ENCODE results near the gene CRCP.
"Not testable (repeated sequence)": the region's sequence is repeated elsewhere in the genome, so short reads cannot be mapped to it uniquely, and the experiment has no call there.

CRCP gene

DNA sequence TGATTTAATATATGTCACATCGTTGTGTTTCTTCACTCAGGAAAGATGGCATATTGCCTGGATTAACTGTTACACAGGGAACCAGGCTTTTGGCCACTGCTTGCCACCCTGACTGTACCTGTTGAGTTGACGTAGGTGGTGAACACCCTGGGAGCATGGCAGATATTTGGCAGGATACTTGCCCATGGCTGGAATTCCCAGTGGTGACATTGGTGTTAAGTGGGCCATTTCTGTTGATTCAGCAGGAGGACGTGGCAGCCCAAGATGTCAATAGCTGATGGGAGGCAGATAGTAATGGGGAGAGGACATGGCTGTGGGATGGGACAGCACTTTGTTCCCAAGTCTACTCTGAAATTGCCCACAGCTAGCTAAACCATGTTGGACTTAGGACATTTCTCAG lies 12.5 kb downstream of the CRCP start:
- H3K27ac ChIP-seq (ENCODE audit: low read depth, low read length, poor library complexity, severe bottlenecking); H3F3A ChIP-seq (ENCODE audit: insufficient read depth, low read length); H4K20me1 ChIP-seq (ENCODE audit: insufficient read depth, low read length); H3K9ac ChIP-seq (ENCODE audit: low read length); H3K27me3 ChIP-seq (ENCODE audit: insufficient read depth, low read length); H2AFZ ChIP-seq (ENCODE audit: low read length); H3K4me1 ChIP-seq (ENCODE audit: insufficient read depth, low read length, severe bottlenecking); H3K9me3 ChIP-seq (ENCODE audit: low read length); H3K4me2 ChIP-seq (ENCODE audit: low read length); H3K4me3 ChIP-seq (ENCODE audit: low read depth, low read length, poor library complexity, severe bottlenecking); H3K9me2 ChIP-seq (ENCODE audit: low read depth, low read length): not testable (repeated sequence)
- H3K79me2 ChIP-seq (ENCODE audit: insufficient read depth, low read length) = peaks cover 57% of the 10 kb centered on the region
- peaks cover 28% of the 10 kb centered on the region for H3K36me3 ChIP-seq (ENCODE audit: insufficient read depth, low read length)

GRCh38 chr7:66138994-66139752 lies 24.5 kb downstream of the CRCP start:
- H3K36me3 ChIP-seq (ENCODE audit: insufficient read depth, low read length) = peaks cover 88% of the 10 kb centered on the region
- no peak overlapping the region for H3K27ac ChIP-seq (ENCODE audit: low read depth, low read length, poor library complexity, severe bottlenecking)
- no peaks in the 10 kb centered on the region for H3K27me3 ChIP-seq (ENCODE audit: insufficient read depth, low read length)
- no peaks in the 10 kb centered on the region for H3K4me1 ChIP-seq (ENCODE audit: insufficient read depth, low read length, severe bottlenecking)
- H3K4me2 ChIP-seq (ENCODE audit: low read length) = no peak overlapping the region
- H3F3A ChIP-seq (ENCODE audit: insufficient read depth, low read length) = no peaks in the 10 kb centered on the region
- H3K9me2 ChIP-seq (ENCODE audit: low read depth, low read length) = no peaks in the 10 kb centered on the region
- H4K20me1 ChIP-seq (ENCODE audit: insufficient read depth, low read length) = no peaks in the 10 kb centered on the region
- no peaks in the 10 kb centered on the region for H3K79me2 ChIP-seq (ENCODE audit: insufficient read depth, low read length)
- H3K9ac ChIP-seq (ENCODE audit: low read length) = no peak overlapping the region
- no peaks in the 10 kb centered on the region for H3K9me3 ChIP-seq (ENCODE audit: low read length)
- H3K4me3 ChIP-seq (ENCODE audit: low read depth, low read length, poor library complexity, severe bottlenecking) = no peak overlapping the region
- no peak for TF ChIP-seq EZH2 (IDR thresholded peaks at IDR 0.05; ENCODE audit: borderline replicate concordance, low read length)
- TF ChIP-seq CTCF (IDR thresholded peaks at IDR 0.05; ENCODE audit: low read length) = no peak
- no peak overlapping the region for H2AFZ ChIP-seq (ENCODE audit: low read length)

- H3K4me2 ChIP-seq (ENCODE audit: low read length) = no peak overlapping the region
- no peak overlapping the region for H3K9ac ChIP-seq (ENCODE audit: low read length)
- H3K9me3 ChIP-seq (ENCODE audit: low read length) = no peaks in the 10 kb centered on the region
- H3K4me3 ChIP-seq (ENCODE audit: low read depth, low read length, poor library complexity, severe bottlenecking) = no peak overlapping the region
- TF ChIP-seq EZH2 (IDR thresholded peaks at IDR 0.05; ENCODE audit: borderline replicate concordance, low read length) (no peak), CTCF (IDR thresholded peaks at IDR 0.05; ENCODE audit: low read length) (no peak)
- no peak overlapping the region for H3K27ac ChIP-seq (ENCODE audit: low read depth, low read length, poor library complexity, severe bottlenecking)
- H3F3A ChIP-seq (ENCODE audit: insufficient read depth, low read length) = no peaks in the 10 kb centered on the region
- H3K4me1 ChIP-seq (ENCODE audit: insufficient read depth, low read length, severe bottlenecking) = no peaks in the 10 kb centered on the region
- no peaks in the 10 kb centered on the region for H3K27me3 ChIP-seq (ENCODE audit: insufficient read depth, low read length)
- H4K20me1 ChIP-seq (ENCODE audit: insufficient read depth, low read length) = no peaks in the 10 kb centered on the region
- H3K79me2 ChIP-seq (ENCODE audit: insufficient read depth, low read length) = no peaks in the 10 kb centered on the region
- no peak overlapping the region for H2AFZ ChIP-seq (ENCODE audit: low read length)
- H3K36me3 ChIP-seq (ENCODE audit: insufficient read depth, low read length) = peaks cover 92% of the 10 kb centered on the region
- no peaks in the 10 kb centered on the region for H3K9me2 ChIP-seq (ENCODE audit: low read depth, low read length)
Observed at GRCh38 chr7:66140924-66141323, 26.3 kb downstream of the CRCP start.

- no peak overlapping the region for H2AFZ ChIP-seq (ENCODE audit: low read length)
- peaks cover 95% of the 10 kb centered on the region for H3K36me3 ChIP-seq (ENCODE audit: insufficient read depth, low read length)
- H3F3A ChIP-seq (ENCODE audit: insufficient read depth, low read length) = no peaks in the 10 kb centered on the region
- no peaks in the 10 kb centered on the region for H3K4me1 ChIP-seq (ENCODE audit: insufficient read depth, low read length, severe bottlenecking)
- no peaks in the 10 kb centered on the region for H3K9me3 ChIP-seq (ENCODE audit: low read length)
- no peak for TF ChIP-seq CTCF (IDR thresholded peaks at IDR 0.05; ENCODE audit: low read length)
- TF ChIP-seq EZH2 (IDR thresholded peaks at IDR 0.05; ENCODE audit: borderline replicate concordance, low read length) = no peak
- no peaks in the 10 kb centered on the region for H3K79me2 ChIP-seq (ENCODE audit: insufficient read depth, low read length)
- no peaks in the 10 kb centered on the region for H3K27me3 ChIP-seq (ENCODE audit: insufficient read depth, low read length)
- no peak overlapping the region for H3K4me2 ChIP-seq (ENCODE audit: low read length)
- no peak overlapping the region for H3K9ac ChIP-seq (ENCODE audit: low read length)
- no peak overlapping the region for H3K4me3 ChIP-seq (ENCODE audit: low read depth, low read length, poor library complexity, severe bottlenecking)
- H3K9me2 ChIP-seq (ENCODE audit: low read depth, low read length) = no peaks in the 10 kb centered on the region
- H4K20me1 ChIP-seq (ENCODE audit: insufficient read depth, low read length) = no peaks in the 10 kb centered on the region
- H3K27ac ChIP-seq (ENCODE audit: low read depth, low read length, poor library complexity, severe bottlenecking) = no peak overlapping the region
Observed at GRCh38 chr7:66142334-66142733, 27.7 kb downstream of the CRCP start.
